ENCODE data around the gene WDR70.
"Not testable (repeated sequence)": the region's sequence is repeated elsewhere in the genome, so short reads cannot be mapped to it uniquely, and the experiment has no call there.

WDR70 gene

GRCh38 chr5:37640088-37640487 is 261.0 kb downstream of the WDR70 start:
- H3K27ac ChIP-seq = no peak overlapping the region
- H3K9me3 ChIP-seq = peaks cover 0 to 3% (median 0%) of the 10 kb centered on the region in 3 donors
- H3K27me3 ChIP-seq = no peaks in the 10 kb centered on the region
- H3K4me1 ChIP-seq = no peaks in the 10 kb centered on the region
- intact Hi-C loops (cut with DNase I; ENCODE audit: low total_unique reads) = no loop called here
- no peak for TF ChIP-seq CTCF (IDR thresholded peaks at IDR 0.05)
- H3K4me3 ChIP-seq = no peak overlapping the region
- no peak for DNase-seq
- no peaks in the 10 kb centered on the region for H3K36me3 ChIP-seq

GRCh38 chr5:37641933-37642332 is 262.8 kb downstream of the WDR70 start:
- no peak overlapping the region for H3K27ac ChIP-seq
- no peaks in the 10 kb centered on the region for H3K36me3 ChIP-seq
- TF ChIP-seq CTCF (IDR thresholded peaks at IDR 0.05) = no peak
- intact Hi-C loops (cut with DNase I; ENCODE audit: low total_unique reads) = no loop called here
- no peaks in the 10 kb centered on the region for H3K4me1 ChIP-seq
- H3K9me3 ChIP-seq = peaks cover 0 to 3% (median 0%) of the 10 kb centered on the region in 3 donors
- no peak for DNase-seq
- H3K4me3 ChIP-seq = no peak overlapping the region
- H3K27me3 ChIP-seq = no peaks in the 10 kb centered on the region

- H3K4me3 ChIP-seq = no peak overlapping the region
- intact Hi-C loops (cut with DNase I; ENCODE audit: low total_unique reads) = no loop called here
- peaks cover 0 to 4% (median 0%) of the 10 kb centered on the region in 3 donors for H3K36me3 ChIP-seq
- TF ChIP-seq CTCF (IDR thresholded peaks at IDR 0.05) = no peak
- no peaks in the 10 kb centered on the region for H3K4me1 ChIP-seq
- DNase-seq = no peak
- no peak overlapping the region for H3K27ac ChIP-seq
- peaks cover 0 to 3% (median 0%) of the 10 kb centered on the region in 3 donors for H3K9me3 ChIP-seq
- H3K27me3 ChIP-seq = no peaks in the 10 kb centered on the region
These were observed 266.6 kb downstream of the WDR70 start for GRCh38 chr5:37645707-37646106.

GRCh38 chr5:37654566-37654965 is 275.4 kb downstream of the WDR70 start:
- DNase-seq; H3K36me3 ChIP-seq; intact Hi-C loops (cut with DNase I; ENCODE audit: low total_unique reads): not testable (repeated sequence)

GRCh38 chr5:37657046-37657445 is 277.9 kb downstream of the WDR70 start:
- H3K27me3 ChIP-seq = no peaks in the 10 kb centered on the region
- H3K36me3 ChIP-seq = no peaks in the 10 kb centered on the region
- H3K4me1 ChIP-seq = no peaks in the 10 kb centered on the region
- H3K27ac ChIP-seq = no peak overlapping the region
- no peak for TF ChIP-seq CTCF (IDR thresholded peaks at IDR 0.05)
- intact Hi-C loops (cut with DNase I; ENCODE audit: low total_unique reads) = no loop called here
- H3K4me3 ChIP-seq = no peak overlapping the region
- DNase-seq = no peak
- no peaks in the 10 kb centered on the region for H3K9me3 ChIP-seq

More at GRCh38 chr5:37654566-37654965, 275.4 kb downstream of the WDR70 start:
- H3K4me1 ChIP-seq, H3K9me3 ChIP-seq, H3K27me3 ChIP-seq, H3K27ac ChIP-seq, H3K4me3 ChIP-seq: not testable (repeated sequence)

- no peak for DNase-seq
- intact Hi-C loops (cut with DNase I; ENCODE audit: low total_unique reads) = no loop called here
- no peaks in the 10 kb centered on the region for H3K9me3 ChIP-seq
- H3K27me3 ChIP-seq = no peaks in the 10 kb centered on the region
- no peaks in the 10 kb centered on the region for H3K4me1 ChIP-seq
- H3K36me3 ChIP-seq = no peaks in the 10 kb centered on the region
- no peak overlapping the region for H3K4me3 ChIP-seq
- no peak overlapping the region for H3K27ac ChIP-seq
- TF ChIP-seq CTCF (IDR thresholded peaks at IDR 0.05) = no peak
These were observed 279.3 kb downstream of the WDR70 start for GRCh38 chr5:37658440-37658839.
